K562 (cell line): ENCODE results near the gene OR4D9. TPM values are rescaled to one million over a fixed set of nuclear protein-coding genes. Genes with fewer than 3 reads are reported as not detected.

ENCODE experiments used
- CBFA2T2 ChIP-seq: fragments of 450-650 bp; conservative IDR thresholded peaks from 2 replicates; pipeline ENCODE4 v1.6.1; 2017; ENCODE audit warnings: mild to moderate bottlenecking
- FOXJ3 ChIP-seq: sonication (generic); formaldehyde crosslinking; IDR thresholded peaks from 2 replicates; pipeline ENCODE4 v1.4.0; 2020; ENCODE audit warnings: mild to moderate bottlenecking, missing genetic modification reagents
- PTRF ChIP-seq: fragments of 450-650 bp; IDR thresholded peaks from 2 replicates; pipeline ENCODE4 v1.6.1; 2016; ENCODE audit warnings: mild to moderate bottlenecking, missing genetic modification characterization, missing compliant biosample characterization
- PTTG1 ChIP-seq: fragments of 450-650 bp; IDR thresholded peaks from 2 replicates; pipeline ENCODE4 v1.6.1; 2016; ENCODE audit warnings: low read depth, mild to moderate bottlenecking, missing genetic modification characterization, missing compliant biosample characterization
- RBM25 ChIP-seq: fragments of 200-400 bp; formaldehyde crosslinking; IDR thresholded peaks from 2 replicates; pipeline ENCODE4 v1.6.1; 2018; ENCODE audit warnings: low read length, low read depth, moderate library complexity; ENCODE audit not compliant: severe bottlenecking
- RFX5 ChIP-seq: IDR thresholded peaks from 2 replicates; pipeline ENCODE4 v1.6.1; 2011; ENCODE audit warnings: low read depth, mild to moderate bottlenecking, improper control_type of control experiment, low read length
- SMARCC2 ChIP-seq: fragments of 450-650 bp; IDR thresholded peaks from 2 replicates; pipeline ENCODE4 v1.6.1; 2017; ENCODE audit warnings: antibody characterized with exemption, moderate library complexity, mild to moderate bottlenecking, low read depth
- ZNF696 ChIP-seq: fragments of 250-450 bp; sonication (Bioruptor Pico); conservative IDR thresholded peaks from 2 replicates; pipeline ENCODE4 v1.4.0; 2020; ENCODE audit warnings: mild to moderate bottlenecking, moderate library complexity
- polyA plus RNA-seq, 8 experiments: library from polyadenylated mRNA; depleted of rRNA in 4 of 8; stranded (reverse) in 5 of 8; unstranded in 3 of 8; fragments of >200 nt; fragmentation: Nextera tagmentation in 2 of 8; fragmentation: Illumina TruSeq in 1 of 8; extraction: Ambion mirVana in 2 of 8; extraction: Trizol in 1 of 8; gene quantifications; 2 replicates each; pipeline versions ENCODE4 v1.2.1 to v1.2.3, GENCODE V29; 2011 to 2014; ENCODE audit warnings: inconsistent platforms in 1 of 8, missing spikeins in 1 of 8
- total RNA-seq, 7 experiments: library from RNA; depleted of rRNA in 6 of 7; stranded (reverse); fragments of >200 nt in 6 of 7; fragmentation: Illumina TruSeq in 2 of 7; extraction: Trizol in 2 of 7; gene quantifications; 2 replicates each; pipeline versions ENCODE4 v1.2.1 to v1.2.3, GENCODE V29; 2011 to 2021; ENCODE audit warnings: low replicate concordance in 1 of 7
- TF ChIP-seq, protein P1 (sequence below): fragments of 250-450 bp; sonication (Bioruptor Pico); IDR thresholded peaks from 2 replicates; pipeline ENCODE4 v1.9.0; 2021; ENCODE audit warnings: mild to moderate bottlenecking, inconsistent platforms
- TF ChIP-seq, protein P2 (sequence below), 2 experiments: fragments of 450-650 bp in 1 of 2; IDR thresholded peaks; 2 replicates each; pipeline ENCODE4 v1.6.1; 2011 to 2017; ENCODE audit warnings: low read depth in 2 of 2, antibody characterized with exemption in 1 of 2, borderline replicate concordance in 1 of 2, low read length in 1 of 2, mild to moderate bottlenecking in 1 of 2, mixed read lengths in 1 of 2; ENCODE audit not compliant: control insufficient read depth in 1 of 2
- TF ChIP-seq, protein P3 (sequence below): sonication (generic); formaldehyde crosslinking; IDR thresholded peaks from 2 replicates; pipeline ENCODE4 v1.8.1; 2023; ENCODE audit warnings: mild to moderate bottlenecking, missing genetic modification reagents
- TF ChIP-seq, protein P4 (sequence below): fragments of 250-450 bp; sonication (Bioruptor Pico); IDR thresholded peaks from 2 replicates; pipeline ENCODE4 v1.8.0; 2022; ENCODE audit warnings: inconsistent platforms
- TF ChIP-seq, protein P5 (sequence below): fragments of 200-800 bp; sonication (Bioruptor generic); IDR thresholded peaks from 2 replicates; pipeline ENCODE4 v1.6.1; 2017; ENCODE audit warnings: missing genetic modification characterization, missing compliant biosample characterization

The OR4D9 gene
- total and polyA plus RNA-seq, 9 of the 15 experiments (the other 6 are each of a cell fraction or from before 2014, with no cell fraction given), result not detected

DNA sequence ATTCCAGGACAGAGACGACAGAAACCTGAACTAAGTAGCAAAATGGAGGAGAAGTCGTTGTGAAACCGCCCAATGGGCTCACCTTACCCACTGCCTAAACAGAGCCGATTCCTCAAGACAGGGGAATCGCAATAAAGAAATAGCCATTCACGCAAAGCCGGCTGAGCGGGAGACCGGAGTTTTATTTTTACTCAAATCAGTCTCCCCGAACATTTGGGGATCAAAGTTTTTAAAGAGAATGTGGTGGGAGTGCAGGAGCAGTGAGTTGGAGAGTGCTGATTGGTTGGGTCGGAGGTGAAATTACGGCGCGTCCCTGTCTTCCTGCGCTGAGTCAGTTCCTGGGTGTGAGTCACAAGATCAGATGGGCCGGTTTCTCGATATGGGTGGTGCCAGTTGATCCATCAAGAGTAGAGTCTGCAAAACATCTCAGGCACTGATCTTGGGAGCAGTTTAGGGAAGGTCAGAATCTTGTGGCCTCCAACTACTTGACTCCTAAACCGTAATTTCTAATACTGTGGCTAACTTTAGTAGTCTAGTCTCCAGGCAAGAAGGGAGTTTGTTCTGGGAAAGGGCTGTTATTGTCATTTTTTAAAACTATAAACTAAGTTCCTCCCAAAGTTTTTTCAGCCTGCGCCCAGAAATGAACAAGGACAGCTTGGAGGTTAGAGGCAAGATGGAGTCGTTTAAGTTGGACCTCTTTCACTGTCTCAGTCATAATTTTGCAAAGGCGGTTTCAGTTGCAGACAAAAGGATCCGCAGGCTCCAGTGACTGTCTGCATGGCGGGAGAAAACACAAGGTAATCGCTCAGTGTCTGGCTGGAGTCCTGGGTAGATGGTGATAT is 34.1 kb downstream of the OR4D9 start (continued):
- TF ChIP-seq, protein P1, sequence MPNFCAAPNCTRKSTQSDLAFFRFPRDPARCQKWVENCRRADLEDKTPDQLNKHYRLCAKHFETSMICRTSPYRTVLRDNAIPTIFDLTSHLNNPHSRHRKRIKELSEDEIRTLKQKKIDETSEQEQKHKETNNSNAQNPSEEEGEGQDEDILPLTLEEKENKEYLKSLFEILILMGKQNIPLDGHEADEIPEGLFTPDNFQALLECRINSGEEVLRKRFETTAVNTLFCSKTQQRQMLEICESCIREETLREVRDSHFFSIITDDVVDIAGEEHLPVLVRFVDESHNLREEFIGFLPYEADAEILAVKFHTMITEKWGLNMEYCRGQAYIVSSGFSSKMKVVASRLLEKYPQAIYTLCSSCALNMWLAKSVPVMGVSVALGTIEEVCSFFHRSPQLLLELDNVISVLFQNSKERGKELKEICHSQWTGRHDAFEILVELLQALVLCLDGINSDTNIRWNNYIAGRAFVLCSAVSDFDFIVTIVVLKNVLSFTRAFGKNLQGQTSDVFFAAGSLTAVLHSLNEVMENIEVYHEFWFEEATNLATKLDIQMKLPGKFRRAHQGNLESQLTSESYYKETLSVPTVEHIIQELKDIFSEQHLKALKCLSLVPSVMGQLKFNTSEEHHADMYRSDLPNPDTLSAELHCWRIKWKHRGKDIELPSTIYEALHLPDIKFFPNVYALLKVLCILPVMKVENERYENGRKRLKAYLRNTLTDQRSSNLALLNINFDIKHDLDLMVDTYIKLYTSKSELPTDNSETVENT (CRISPR knock-in tag), result peak; percentile 58; the same call in 1 of the 2 replicates
- TF ChIP-seq PTRF (0 out of 2 replicates have a peak, but pooled peaks have one; percentile 51), RFX5 (no peak), PTTG1 (tag) (no peak), FOXJ3 (no peak), SMARCC2 (peak; percentile 57; the same call in 1 of the 2 replicates), ZNF696 (CRISPR knock-in tag) (no peak), CBFA2T2 (no peak), RBM25 (no peak)
- TF ChIP-seq, protein P2, sequence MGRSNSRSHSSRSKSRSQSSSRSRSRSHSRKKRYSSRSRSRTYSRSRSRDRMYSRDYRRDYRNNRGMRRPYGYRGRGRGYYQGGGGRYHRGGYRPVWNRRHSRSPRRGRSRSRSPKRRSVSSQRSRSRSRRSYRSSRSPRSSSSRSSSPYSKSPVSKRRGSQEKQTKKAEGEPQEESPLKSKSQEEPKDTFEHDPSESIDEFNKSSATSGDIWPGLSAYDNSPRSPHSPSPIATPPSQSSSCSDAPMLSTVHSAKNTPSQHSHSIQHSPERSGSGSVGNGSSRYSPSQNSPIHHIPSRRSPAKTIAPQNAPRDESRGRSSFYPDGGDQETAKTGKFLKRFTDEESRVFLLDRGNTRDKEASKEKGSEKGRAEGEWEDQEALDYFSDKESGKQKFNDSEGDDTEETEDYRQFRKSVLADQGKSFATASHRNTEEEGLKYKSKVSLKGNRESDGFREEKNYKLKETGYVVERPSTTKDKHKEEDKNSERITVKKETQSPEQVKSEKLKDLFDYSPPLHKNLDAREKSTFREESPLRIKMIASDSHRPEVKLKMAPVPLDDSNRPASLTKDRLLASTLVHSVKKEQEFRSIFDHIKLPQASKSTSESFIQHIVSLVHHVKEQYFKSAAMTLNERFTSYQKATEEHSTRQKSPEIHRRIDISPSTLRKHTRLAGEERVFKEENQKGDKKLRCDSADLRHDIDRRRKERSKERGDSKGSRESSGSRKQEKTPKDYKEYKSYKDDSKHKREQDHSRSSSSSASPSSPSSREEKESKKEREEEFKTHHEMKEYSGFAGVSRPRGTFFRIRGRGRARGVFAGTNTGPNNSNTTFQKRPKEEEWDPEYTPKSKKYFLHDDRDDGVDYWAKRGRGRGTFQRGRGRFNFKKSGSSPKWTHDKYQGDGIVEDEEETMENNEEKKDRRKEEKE (IDR thresholded peaks at IDR 0.05; ENCODE audit: borderline replicate concordance in 1 of 2, control insufficient read depth in 1 of 2, low read depth in 2 of 2, low read length in 1 of 2), result peak in 1 of 2 experiments; percentile 86; a peak in 1 of 4 replicates
- TF ChIP-seq, protein P3, sequence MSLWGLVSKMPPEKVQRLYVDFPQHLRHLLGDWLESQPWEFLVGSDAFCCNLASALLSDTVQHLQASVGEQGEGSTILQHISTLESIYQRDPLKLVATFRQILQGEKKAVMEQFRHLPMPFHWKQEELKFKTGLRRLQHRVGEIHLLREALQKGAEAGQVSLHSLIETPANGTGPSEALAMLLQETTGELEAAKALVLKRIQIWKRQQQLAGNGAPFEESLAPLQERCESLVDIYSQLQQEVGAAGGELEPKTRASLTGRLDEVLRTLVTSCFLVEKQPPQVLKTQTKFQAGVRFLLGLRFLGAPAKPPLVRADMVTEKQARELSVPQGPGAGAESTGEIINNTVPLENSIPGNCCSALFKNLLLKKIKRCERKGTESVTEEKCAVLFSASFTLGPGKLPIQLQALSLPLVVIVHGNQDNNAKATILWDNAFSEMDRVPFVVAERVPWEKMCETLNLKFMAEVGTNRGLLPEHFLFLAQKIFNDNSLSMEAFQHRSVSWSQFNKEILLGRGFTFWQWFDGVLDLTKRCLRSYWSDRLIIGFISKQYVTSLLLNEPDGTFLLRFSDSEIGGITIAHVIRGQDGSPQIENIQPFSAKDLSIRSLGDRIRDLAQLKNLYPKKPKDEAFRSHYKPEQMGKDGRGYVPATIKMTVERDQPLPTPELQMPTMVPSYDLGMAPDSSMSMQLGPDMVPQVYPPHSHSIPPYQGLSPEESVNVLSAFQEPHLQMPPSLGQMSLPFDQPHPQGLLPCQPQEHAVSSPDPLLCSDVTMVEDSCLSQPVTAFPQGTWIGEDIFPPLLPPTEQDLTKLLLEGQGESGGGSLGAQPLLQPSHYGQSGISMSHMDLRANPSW, result no peak
- TF ChIP-seq, protein P4, sequence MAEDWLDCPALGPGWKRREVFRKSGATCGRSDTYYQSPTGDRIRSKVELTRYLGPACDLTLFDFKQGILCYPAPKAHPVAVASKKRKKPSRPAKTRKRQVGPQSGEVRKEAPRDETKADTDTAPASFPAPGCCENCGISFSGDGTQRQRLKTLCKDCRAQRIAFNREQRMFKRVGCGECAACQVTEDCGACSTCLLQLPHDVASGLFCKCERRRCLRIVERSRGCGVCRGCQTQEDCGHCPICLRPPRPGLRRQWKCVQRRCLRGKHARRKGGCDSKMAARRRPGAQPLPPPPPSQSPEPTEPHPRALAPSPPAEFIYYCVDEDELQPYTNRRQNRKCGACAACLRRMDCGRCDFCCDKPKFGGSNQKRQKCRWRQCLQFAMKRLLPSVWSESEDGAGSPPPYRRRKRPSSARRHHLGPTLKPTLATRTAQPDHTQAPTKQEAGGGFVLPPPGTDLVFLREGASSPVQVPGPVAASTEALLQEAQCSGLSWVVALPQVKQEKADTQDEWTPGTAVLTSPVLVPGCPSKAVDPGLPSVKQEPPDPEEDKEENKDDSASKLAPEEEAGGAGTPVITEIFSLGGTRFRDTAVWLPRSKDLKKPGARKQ (CRISPR knock-in tag), result no peak
- TF ChIP-seq, protein P5, sequence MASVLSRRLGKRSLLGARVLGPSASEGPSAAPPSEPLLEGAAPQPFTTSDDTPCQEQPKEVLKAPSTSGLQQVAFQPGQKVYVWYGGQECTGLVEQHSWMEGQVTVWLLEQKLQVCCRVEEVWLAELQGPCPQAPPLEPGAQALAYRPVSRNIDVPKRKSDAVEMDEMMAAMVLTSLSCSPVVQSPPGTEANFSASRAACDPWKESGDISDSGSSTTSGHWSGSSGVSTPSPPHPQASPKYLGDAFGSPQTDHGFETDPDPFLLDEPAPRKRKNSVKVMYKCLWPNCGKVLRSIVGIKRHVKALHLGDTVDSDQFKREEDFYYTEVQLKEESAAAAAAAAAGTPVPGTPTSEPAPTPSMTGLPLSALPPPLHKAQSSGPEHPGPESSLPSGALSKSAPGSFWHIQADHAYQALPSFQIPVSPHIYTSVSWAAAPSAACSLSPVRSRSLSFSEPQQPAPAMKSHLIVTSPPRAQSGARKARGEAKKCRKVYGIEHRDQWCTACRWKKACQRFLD (CRISPR knock-in tag), result no peak; the same call in 1 of the 2 replicates
